ENCODE measurements around the gene CADM4. TPM values are rescaled to one million over a fixed set of nuclear protein-coding genes. Genes with fewer than 3 reads are reported as not detected.

The CADM4 gene
- total RNA-seq, 1 donor from 2014 or later: 7.7 TPM

DNA sequence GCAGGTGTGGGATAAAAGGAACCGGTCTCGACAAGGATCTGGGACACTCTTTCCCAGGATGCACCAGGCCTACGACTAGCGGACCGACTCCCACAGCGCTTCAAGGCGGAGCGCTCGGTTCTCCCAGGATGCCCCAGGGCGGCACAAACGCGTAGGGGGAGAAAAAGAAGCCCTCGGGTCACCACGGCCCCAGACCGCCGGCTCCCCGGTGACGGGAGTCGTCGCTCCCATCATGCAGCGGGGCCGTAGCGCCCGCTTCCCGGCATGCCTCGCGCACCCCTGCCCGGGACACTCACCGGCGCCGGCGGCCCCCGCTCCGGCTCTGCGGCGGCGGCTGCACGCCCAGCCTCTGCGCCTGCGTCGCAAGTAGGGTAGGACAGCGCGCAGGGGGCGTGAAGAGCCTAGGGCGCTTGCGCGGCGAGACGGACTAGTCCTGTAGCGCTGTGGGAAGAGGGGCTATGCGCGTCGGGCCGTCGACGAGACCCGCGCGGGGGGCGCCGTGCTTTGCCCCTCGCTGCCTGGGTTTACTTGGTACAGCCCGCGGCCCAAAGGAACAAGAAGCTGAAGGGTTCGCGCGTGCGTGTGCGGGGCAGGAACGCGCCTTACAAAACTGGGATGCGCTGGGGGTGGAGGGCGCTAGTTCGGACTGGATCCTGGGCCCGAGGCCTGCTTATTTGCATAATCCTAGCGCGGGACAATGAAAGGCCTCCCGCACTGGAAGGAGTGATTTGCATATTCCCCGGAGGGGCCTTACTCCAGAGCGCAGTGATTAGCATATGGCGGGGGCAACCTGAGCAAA lies 20.2 kb downstream of the CADM4 start, which contains the start of gene ZNF428:
ZNF428 (minus strand) TSS at position 368 of the 799 bp plus-strand sequence. CDS start 5,325 bp downstream, outside the sequence.
- peak within 1 kb of the TSS; percentile 99 for H3K27ac Mint-ChIP-seq
- peak within 1 kb of the TSS; percentile 92 for H3K4me3 Mint-ChIP-seq
- H3K79me2 ChIP-seq (ENCODE audit: low read depth): peaks cover 58% of the 10 kb centered on the region
- H3K4me1 ChIP-seq: peaks cover 11% of the 10 kb centered on the region
- peak; percentile 99 for DNase-seq (ENCODE audit: low spot score)
- peak within 1 kb of the TSS; percentile 71 for H3K4me2 ChIP-seq
- H3K36me3 Mint-ChIP-seq: peaks cover 18% of the 10 kb centered on the region
- TF ChIP-seq, protein P1, sequence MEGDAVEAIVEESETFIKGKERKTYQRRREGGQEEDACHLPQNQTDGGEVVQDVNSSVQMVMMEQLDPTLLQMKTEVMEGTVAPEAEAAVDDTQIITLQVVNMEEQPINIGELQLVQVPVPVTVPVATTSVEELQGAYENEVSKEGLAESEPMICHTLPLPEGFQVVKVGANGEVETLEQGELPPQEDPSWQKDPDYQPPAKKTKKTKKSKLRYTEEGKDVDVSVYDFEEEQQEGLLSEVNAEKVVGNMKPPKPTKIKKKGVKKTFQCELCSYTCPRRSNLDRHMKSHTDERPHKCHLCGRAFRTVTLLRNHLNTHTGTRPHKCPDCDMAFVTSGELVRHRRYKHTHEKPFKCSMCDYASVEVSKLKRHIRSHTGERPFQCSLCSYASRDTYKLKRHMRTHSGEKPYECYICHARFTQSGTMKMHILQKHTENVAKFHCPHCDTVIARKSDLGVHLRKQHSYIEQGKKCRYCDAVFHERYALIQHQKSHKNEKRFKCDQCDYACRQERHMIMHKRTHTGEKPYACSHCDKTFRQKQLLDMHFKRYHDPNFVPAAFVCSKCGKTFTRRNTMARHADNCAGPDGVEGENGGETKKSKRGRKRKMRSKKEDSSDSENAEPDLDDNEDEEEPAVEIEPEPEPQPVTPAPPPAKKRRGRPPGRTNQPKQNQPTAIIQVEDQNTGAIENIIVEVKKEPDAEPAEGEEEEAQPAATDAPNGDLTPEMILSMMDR (IDR thresholded peaks at IDR 0.05): no peak
- TF ChIP-seq EZH2phosphoT487 (IDR thresholded peaks at IDR 0.05) (no peak), EZH2 (IDR thresholded peaks at IDR 0.05) (no peak)
- H3K27ac ChIP-seq: peak within 1 kb of the TSS; percentile 99
- no peaks in the 10 kb centered on the region for H3K27me3 ChIP-seq
- H3K36me3 ChIP-seq: no peaks in the 10 kb centered on the region
- peak within 1 kb of the TSS; percentile 47 for H3K4me3 ChIP-seq
- peak within 1 kb of the TSS; percentile 75 for H3K9ac ChIP-seq
- H4K20me1 ChIP-seq (ENCODE audit: low read depth): peaks cover 16% of the 10 kb centered on the region
- H3K9me3 Mint-ChIP-seq: no peaks in the 10 kb centered on the region
- H3F3A ChIP-seq (ENCODE audit: low read depth): peaks cover 42% of the 10 kb centered on the region
- H3K4me1 Mint-ChIP-seq: peaks cover 23% of the 10 kb centered on the region
- H3K27me3 Mint-ChIP-seq (ENCODE audit: insufficient read depth, low read depth): peaks cover 3% of the 10 kb centered on the region
- H2AFZ ChIP-seq (replicated peaks): peak within 1 kb of the TSS; percentile 63
- H3K9me3 ChIP-seq (ENCODE audit: low read depth): no peaks in the 10 kb centered on the region

DNA sequence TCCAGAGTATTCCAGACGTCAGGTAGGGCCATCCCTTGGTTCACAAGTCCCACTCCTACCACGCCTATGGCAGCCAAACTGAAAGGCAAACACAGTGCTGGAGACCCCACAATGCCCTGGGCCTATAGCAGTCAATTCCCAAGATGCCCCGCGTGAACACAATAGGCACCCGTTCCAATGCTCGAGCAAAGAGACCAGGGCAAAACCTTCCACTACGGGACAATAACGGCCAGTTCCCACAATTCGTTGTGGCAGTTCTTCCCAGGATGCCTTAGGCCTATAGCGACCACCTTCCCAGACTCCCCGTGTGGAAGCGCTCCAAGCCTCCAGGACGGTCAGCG lies 20.8 kb downstream of the CADM4 start:
- Mint-ChIP-seq H3K4me3 (peak overlapping the region; percentile 92), H3K27ac (peak overlapping the region; percentile 97), H3K36me3 (peaks cover 17% of the 10 kb centered on the region), H3K9me3 (no peaks in the 10 kb centered on the region), H3K27me3 (ENCODE audit: insufficient read depth, low read depth) (peaks cover 3% of the 10 kb centered on the region), H3K4me1 (peaks cover 23% of the 10 kb centered on the region)
- no peaks in the 10 kb centered on the region for H3K36me3 ChIP-seq
- peak overlapping the region; percentile 71 for H3K4me2 ChIP-seq
- H2AFZ ChIP-seq (replicated peaks): peak overlapping the region; percentile 63
- H3K4me3 ChIP-seq: peak overlapping the region; percentile 47
- DNase-seq (ENCODE audit: low spot score): no peak
- H3K27me3 ChIP-seq: no peaks in the 10 kb centered on the region
- no peak for TF ChIP-seq EZH2 (IDR thresholded peaks at IDR 0.05)
- no peak for TF ChIP-seq EZH2phosphoT487 (IDR thresholded peaks at IDR 0.05)
- TF ChIP-seq, protein P1 (IDR thresholded peaks at IDR 0.05): no peak
- peaks cover 37% of the 10 kb centered on the region for H3F3A ChIP-seq (ENCODE audit: low read depth)
- H3K9ac ChIP-seq: peak overlapping the region; percentile 75
- H3K79me2 ChIP-seq (ENCODE audit: low read depth): peaks cover 64% of the 10 kb centered on the region
- no peaks in the 10 kb centered on the region for H3K9me3 ChIP-seq (ENCODE audit: low read depth)
- H4K20me1 ChIP-seq (ENCODE audit: low read depth): peaks cover 13% of the 10 kb centered on the region
- H3K27ac ChIP-seq: peak overlapping the region; percentile 99
- peaks cover 11% of the 10 kb centered on the region for H3K4me1 ChIP-seq

DNA sequence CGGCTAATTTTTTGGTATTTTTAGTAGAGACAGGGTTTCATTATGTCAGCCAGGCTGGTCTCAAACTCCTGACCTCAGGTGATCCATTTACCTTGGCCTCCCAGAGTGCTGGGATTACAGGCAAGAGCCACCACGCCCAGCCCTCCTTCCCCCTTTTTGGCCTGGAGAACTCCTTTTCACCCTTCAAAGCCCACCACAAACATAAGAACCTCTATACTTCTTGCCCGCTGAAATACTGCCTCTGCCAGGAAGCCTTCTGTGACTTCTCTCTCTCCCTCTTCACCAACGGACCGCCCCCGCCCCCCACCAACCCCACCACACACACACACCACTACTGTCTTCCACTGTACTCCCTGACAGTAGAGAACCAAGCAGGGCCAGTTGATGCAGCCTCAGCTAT lies 22.7 kb downstream of the CADM4 start:
- Histone ChIP-seq H3F3A (ENCODE audit: low read depth) (peaks cover 29% of the 10 kb centered on the region), H3K79me2 (ENCODE audit: low read depth) (peaks cover 81% of the 10 kb centered on the region), H3K36me3 (no peaks in the 10 kb centered on the region), H2AFZ (replicated peaks) (no peak overlapping the region), H3K27ac (no peak overlapping the region), H3K27me3 (no peaks in the 10 kb centered on the region), H3K4me1 (peaks cover 11% of the 10 kb centered on the region), H4K20me1 (ENCODE audit: low read depth) (peaks cover 5% of the 10 kb centered on the region), H3K9me3 (ENCODE audit: low read depth) (no peaks in the 10 kb centered on the region), H3K4me3 (no peak overlapping the region), H3K9ac (no peak overlapping the region), H3K4me2 (no peak overlapping the region)
- no peak for DNase-seq (ENCODE audit: low spot score)
- Mint-ChIP-seq H3K27me3 (ENCODE audit: insufficient read depth, low read depth) (peaks cover 5% of the 10 kb centered on the region), H3K36me3 (peaks cover 27% of the 10 kb centered on the region), H3K27ac (no peak overlapping the region), H3K4me3 (no peak overlapping the region), H3K9me3 (no peaks in the 10 kb centered on the region), H3K4me1 (peaks cover 24% of the 10 kb centered on the region)
- TF ChIP-seq EZH2phosphoT487 (IDR thresholded peaks at IDR 0.05): no peak
- TF ChIP-seq, protein P1 (IDR thresholded peaks at IDR 0.05): no peak
- no peak for TF ChIP-seq EZH2 (IDR thresholded peaks at IDR 0.05)

All from neural progenitor cell (in vitro differentiated cells).